HPDE6-E6E7 (cell line): ENCODE measurements around the gene PPP2R5B.
A peak's percentile ranks its signal among the peaks of the same experiment; 100 is the strongest.

Source experiments
- DNase-seq: peaks from one replicate; pipeline ENCODE4 v3.0.0; 2011; ENCODE audit warnings: missing footprints; ENCODE audit errors: extremely low spot score

The PPP2R5B gene

GRCh38 chr11:64908766-64909165, 15.7 kb upstream of the PPP2R5B start:
- no peak for DNase-seq

DNA sequence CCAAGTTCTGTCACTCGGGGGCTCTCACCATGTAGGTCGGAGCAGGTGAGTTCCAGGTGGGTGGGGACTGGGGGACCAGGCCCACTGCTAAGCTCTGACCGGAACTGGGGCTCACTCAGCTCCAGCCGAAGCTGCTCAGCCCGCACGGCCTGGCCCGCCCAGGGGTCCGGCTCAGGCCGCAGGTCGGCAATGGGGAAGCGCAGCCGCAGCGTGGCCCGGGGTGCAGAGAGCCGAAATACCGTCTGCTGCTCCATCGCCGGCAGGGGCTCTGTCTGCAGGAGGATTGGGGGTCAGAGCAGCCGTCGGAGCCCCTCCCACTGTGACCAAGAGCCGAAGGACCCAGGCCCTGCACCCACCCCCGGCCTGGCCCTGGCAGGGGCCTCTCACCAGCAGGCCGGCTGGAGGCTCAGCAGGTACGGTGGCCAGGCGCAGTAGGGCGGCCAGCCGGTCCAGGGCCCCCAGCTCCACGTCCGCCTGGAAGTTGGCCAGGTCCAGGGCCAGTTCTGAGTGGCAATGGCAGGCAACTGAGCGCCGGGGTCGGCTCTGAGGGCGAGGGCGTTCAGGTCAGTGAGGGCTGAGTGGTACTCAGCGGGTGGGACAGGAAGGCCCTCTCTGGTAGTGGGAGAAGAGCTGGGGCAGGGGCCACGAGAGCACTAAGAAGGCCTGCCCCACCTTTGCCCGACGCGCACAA, 14.7 kb upstream of the PPP2R5B start:
- no peak for DNase-seq

GRCh38 chr11:64910451-64911093, 13.9 kb upstream of the PPP2R5B start:
- no peak for DNase-seq

GRCh38 chr11:64911142-64911541, 13.3 kb upstream of the PPP2R5B start:
- DNase-seq, result no peak

- no peak for DNase-seq
Observed at GRCh38 chr11:64911689-64912088, 12.8 kb upstream of the PPP2R5B start.

- DNase-seq, result no peak
Observed at GRCh38 chr11:64913171-64913727, 11.2 kb upstream of the PPP2R5B start.

GRCh38 chr11:64914123-64914522, 10.4 kb upstream of the PPP2R5B start:
- DNase-seq, result no peak

- no peak for DNase-seq
Observed at GRCh38 chr11:64915376-64915887, 9.1 kb upstream of the PPP2R5B start.

DNA sequence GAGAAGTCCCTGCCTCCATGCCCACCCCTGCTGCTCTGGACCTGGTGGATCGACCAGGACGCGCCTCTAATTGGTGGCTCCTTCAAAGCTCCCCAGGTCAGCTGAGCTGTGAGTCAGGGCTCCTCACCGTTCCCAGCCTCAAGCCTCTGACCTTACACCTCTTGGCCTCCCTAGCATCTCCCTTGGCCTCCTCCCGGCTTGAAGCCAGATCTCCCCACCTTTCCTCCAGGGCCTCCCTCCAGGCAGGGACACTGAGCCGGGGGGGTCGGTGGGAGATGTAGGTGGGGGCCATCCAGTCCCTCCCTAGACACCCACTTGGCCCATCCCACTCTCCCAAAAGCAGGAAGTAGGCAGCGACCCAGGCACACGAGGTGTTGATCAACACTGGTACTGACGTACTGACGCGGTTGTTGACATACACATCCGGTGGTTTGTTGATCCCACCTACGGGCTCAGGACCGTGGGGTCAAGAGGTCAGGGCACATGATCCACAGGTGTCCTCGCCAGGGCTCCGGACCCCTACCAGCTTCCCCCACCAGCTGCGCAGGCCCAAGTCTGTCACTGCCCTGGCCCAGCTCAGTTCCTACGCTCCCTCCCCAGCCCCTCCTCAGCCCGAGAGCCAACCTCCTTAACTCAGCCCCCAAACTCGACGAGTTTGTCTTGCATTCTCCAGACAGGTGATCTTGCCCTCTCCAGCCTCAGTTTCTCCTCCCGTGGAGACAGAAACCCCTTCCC, 8.3 kb upstream of the PPP2R5B start:
- peak; percentile 50 for DNase-seq

DNA sequence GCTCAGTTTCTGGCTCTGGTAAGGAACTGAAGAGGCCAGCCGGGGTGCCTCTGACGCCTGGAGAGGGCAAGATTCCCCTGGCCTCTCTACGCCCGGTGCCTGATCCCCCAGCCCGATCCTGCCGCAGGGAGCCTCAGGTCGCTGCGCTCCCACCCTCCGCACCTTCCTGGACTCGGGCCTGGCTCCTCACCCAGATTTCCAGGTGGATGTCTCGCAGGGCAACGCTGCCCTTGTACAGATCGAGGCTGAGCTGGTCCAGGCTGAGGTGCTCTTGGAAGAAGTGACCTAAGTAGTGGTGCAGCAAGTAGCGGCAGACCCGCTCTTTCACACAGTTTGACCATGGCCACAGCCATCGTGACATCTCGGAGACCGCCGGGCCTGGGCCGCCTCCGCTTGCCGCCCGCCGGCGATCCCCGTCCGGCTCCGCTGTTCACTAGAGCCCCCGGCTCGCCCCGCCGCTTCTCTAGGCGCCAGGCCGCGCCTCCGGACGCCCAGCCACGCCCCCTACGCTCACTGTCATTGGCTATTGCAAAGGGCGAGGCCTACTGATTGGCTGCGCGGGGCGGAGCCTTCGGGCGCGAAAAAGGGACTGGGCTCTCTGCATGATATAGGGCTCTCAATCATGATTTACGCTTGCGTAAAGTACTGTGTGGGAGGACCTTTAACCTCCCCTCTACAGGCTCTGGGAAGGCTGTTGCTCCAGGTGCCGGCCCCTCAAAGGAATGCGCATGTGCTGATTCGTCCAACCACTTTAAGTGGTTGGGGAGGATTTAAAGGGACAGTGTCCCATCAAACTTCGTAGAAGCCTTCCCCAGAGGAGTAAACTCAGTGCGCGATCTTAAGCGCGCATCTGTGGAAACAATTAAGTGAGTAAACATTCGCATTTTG, 7.5 kb upstream of the PPP2R5B start, which contains the start of gene ATG2A:
TSS of gene ATG2A (minus strand) at position 435 of the 888 bp plus-strand sequence. CDS start at position 361, 74 bp downstream.
- DNase-seq, result peak; percentile 99

DNA sequence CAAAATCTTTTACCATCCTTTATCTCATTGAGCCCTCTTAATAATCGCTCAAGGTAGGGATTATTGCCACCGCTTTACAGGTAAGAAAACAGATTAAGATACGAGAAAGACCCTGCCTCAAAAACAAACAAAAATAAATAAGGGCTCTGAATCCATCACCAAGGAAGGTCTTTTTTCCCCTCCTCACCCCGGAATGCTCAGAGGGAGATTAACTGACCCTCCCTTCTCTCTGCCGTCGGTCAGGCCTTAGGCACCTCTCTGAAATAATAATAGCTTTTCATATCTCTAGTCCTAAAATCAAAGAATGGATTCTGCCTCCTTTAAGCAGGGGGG, 6.9 kb upstream of the PPP2R5B start:
- no peak for DNase-seq

DNA sequence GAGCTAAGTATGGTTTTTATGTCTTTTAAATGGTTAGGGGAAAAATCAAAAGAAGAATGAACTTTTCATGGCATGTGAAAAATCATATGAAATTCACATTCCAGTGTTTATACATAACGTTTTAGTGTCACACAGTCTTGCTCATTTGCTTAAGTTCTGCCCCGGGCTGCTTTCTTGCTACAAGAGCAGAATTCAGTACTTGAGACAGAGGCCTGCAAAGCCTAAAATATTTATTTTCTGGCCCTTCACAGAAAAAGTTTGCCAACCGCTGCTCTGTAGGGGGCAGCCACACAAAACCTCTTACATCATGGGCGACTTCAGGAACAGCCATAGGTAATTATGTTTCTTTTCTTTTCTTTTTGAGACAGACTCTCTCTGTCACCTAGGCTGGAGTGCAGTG, 6.5 kb upstream of the PPP2R5B start:
- no peak for DNase-seq

DNA sequence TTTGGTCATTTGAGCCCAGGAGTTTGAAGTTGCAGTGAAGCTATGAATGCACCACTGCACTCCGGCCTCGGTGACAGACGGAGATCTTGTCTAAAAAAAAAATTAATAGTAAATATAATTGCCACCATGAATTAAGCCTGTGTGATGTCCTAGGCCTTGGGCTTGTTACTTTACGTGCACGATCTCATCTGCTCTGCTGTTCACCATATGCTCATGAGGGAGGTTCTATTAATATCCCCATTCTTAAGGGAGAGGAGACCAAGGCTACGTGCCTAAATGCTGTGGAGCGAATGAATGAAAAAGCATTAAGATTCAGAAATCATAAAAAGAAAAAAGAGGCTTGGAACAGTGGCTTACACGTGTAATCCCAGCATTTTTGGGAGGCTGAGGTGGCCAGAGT, 4.9 kb upstream of the PPP2R5B start:
- no peak for DNase-seq

DNA sequence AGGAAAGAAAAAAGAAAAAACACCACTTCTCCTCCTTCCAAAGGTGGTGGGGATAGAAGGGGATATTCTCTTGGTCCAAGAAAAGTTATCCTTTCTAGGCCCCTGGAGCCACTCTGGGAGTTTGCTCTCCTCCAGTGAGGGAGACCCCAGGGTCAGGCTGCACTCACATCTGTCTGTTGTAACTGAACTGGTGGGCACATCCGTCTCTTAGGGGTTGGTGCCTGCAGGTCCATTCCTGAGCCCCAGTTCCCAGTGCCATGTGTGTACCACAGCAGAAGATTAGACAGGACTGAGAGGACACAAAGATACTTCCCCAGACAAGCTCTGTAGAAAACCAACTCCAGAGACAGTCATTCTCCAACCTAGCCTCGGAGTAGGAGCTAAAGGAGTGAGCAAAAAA, 4.4 kb upstream of the PPP2R5B start:
- no peak for DNase-seq

- no peak for DNase-seq
Observed at GRCh38 chr11:64921384-64921783, 3.1 kb upstream of the PPP2R5B start.

DNA sequence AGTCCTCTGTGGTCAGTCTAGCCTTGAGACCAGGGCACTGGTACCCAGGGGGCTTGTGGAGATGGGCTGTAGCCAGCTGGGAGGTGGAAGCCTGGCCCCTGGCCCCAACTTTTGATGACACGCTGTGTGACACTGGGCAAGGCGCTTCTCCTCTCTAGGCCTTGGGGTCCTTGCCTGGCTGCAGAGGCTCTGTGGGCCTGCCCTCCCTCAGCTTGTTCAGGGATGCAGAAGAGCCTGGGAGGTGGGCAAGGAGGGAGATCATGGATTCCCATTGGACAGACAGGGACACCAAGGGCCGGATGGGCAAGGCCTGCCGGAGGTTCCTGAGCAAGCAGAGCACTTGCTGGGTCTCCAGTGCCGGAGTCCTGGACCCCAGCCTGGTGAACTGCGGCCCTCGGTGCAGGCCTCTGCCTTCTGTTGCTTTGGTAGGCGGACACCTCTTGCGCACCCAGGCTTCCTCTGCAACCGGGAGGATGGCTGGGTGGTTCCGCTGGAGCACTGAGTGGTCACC, 1.3 kb upstream of the PPP2R5B start:
- no peak for DNase-seq

GRCh38 chr11:64924910-64925284, 408 bp downstream of the PPP2R5B start:
- peak; percentile 15 for DNase-seq

DNA sequence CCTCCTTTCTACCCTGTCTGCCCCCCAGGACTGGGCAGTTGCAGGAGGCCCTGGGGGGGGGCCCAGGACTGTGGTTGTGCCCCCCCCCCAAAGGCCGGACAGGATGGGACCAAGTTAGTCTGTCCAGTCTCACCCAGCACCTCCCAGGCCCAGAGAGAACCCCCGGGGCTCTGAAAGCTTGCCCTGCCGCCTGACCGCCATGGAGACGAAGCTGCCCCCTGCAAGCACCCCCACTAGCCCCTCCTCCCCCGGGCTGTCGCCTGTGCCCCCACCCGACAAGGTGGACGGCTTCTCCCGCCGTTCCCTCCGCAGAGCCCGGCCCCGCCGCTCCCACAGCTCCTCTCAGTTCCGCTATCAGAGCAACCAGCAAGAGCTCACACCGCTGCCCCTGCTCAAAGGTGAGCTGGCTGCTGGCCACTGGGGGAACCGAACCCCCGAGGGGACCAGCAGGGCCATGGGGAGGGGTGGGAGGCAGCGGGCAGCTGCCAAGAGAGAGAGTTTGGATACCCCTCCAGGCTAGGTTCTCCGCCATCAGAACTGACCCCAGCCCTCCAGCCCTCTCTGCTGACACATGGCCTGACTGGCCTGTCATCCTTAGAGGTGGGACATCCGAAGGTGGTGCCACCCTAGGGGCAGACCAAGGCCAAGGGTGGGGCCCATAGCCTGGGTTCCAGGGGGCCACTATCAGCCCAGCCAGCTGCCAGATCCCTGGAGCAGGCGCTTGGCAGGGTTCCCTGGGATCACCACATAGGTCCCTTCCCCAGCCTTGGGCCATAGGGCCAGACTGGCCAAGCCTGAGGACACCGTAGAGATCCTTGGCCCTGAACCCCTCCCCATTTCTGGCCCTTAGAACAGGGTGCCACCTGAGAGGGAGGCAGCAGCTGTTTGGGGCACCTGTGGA, 1.3 kb downstream of the PPP2R5B start:
- no peak for DNase-seq

- no peak for DNase-seq
Observed at GRCh38 chr11:64926689-64927088, 2.2 kb downstream of the PPP2R5B start.

DNA sequence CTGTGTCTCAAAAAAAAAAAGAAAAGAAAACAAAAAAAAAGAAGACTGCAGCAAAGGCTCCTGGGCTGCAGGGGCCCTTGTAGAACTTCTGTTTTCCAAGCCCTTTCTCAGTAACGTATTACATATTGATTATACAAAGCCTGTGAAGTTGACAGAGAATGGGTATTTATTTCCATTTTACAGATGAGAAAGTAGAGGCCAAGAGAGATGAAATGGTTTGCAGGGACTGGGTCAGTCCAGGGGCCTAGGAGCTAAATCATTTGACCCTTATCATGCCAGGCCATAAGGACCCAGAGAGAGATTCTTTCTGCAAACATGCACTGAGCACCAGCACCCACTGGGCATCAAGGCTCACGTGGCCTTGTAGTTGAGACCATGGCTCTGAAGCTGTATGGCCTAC, 4.5 kb downstream of the PPP2R5B start:
- no peak for DNase-seq
